GM12878 (cell line): Measurements from ENCODE around the gene MXD1. TPM values are rescaled to one million over a fixed set of nuclear protein-coding genes. Genes with fewer than 3 reads are reported as not detected.

Experiments
- ATAC-seq: fragments of 200-7000 bp; cut with Tn5 transposase; 3 replicates; pipeline ENCODE4 v1.9.1; 2020; ENCODE audit warnings: mild to moderate bottlenecking, moderate library complexity
- Bru-seq: library from RNA; stranded (reverse); fragments of 400-500 nt; gene quantifications from one replicate; lab custom pipeline; 2021; lab: Mats Ljungman, UMichigan
- BruChase-seq, 2 experiments: library from RNA; stranded (reverse); fragments of 400-500 nt; gene quantifications; one replicate each; lab custom pipeline; 2021; lab: Mats Ljungman, UMichigan
- BruUV-seq: library from RNA; stranded (reverse); fragments of 400-500 nt; replicated peaks from 2 replicates; lab custom pipeline; 2021; lab: Mats Ljungman, UMichigan
- CTCF ChIA-PET: fragments of 300-600 bp; sonication (Branson Sonifier 250); formaldehyde crosslinking; extraction: SDS; loops from one replicate; lab custom pipeline; 2021; ENCODE audit warnings: inconsistent platforms; lab: Yijun Ruan, JAX
- POLR2A ChIA-PET: fragments of 350-600 bp; formaldehyde crosslinking; extraction: SDS; loops from one replicate; lab custom pipeline; 2021; ENCODE audit warnings: inconsistent platforms; lab: Charles Lee
- RAD21 ChIA-PET: fragments of 300-600 bp; sonication (Branson Sonifier 250); formaldehyde crosslinking; loops from one replicate; lab custom pipeline; 2023; ENCODE audit warnings: antibody characterized with exemption; ENCODE audit not compliant: unreplicated experiment; lab: Charles Lee
- SMC1A ChIA-PET: fragments of 300-600 bp; sonication (Branson Sonifier 250); formaldehyde crosslinking; loops from one replicate; lab custom pipeline; 2023; ENCODE audit not compliant: unreplicated experiment, uncharacterized antibody; lab: Charles Lee
- DNase-seq: peaks from one replicate; pipeline ENCODE4 v3.0.0-alpha.2; 2011; ENCODE audit warnings: low read depth, low spot score
- FAIRE-seq: peaks from 3 replicates; lab custom pipeline; 2011; peaks lifted over from hg19 to GRCh38; lab: Jason Lieb, UNC
- H2AFZ ChIP-seq: 2 replicates; pipeline ENCODE4 v1.6.0; 2011; ENCODE audit warnings: low read depth, low read length, control low read depth; ENCODE audit not compliant: control insufficient read depth
- H3K27ac ChIP-seq: 2 replicates; pipeline ENCODE4 v1.5.1; 2011; ENCODE audit warnings: control low read depth; ENCODE audit not compliant: control insufficient read depth, insufficient read depth
- H3K27me3 ChIP-seq, 2 experiments: replicated peaks in 1 of 2; 2 replicates each; pipeline versions ENCODE4 v1.6.0 to v1.6.1; 2011; ENCODE audit warnings: low read length in 1 of 2; ENCODE audit not compliant: control insufficient read depth in 2 of 2, insufficient read depth in 2 of 2
- H3K36me3 ChIP-seq, 2 experiments: 2 replicates each; pipeline ENCODE4 v1.5.1; 2011; ENCODE audit warnings: low read length in 1 of 2; ENCODE audit not compliant: control insufficient read depth in 2 of 2, insufficient read depth in 2 of 2
- H3K4me1 ChIP-seq: 2 replicates; pipeline ENCODE4 v1.6.1; 2011; ENCODE audit warnings: mild to moderate bottlenecking, low read length, moderate library complexity, mixed read lengths; ENCODE audit not compliant: control insufficient read depth, insufficient read depth
- H3K4me2 ChIP-seq: 2 replicates; pipeline ENCODE4 v1.6.0; 2011; ENCODE audit warnings: control low read depth; ENCODE audit not compliant: control insufficient read depth, insufficient read depth
- H3K4me3 ChIP-seq: fragments of 200-600 bp; sonication (generic); 2 replicates; pipeline ENCODE4 v1.5.1; 2016
- H3K79me2 ChIP-seq: 2 replicates; pipeline ENCODE4 v1.6.0; 2011; ENCODE audit warnings: low read length; ENCODE audit not compliant: control insufficient read depth, insufficient read depth
- H3K9ac ChIP-seq: 2 replicates; pipeline ENCODE4 v1.8.0; 2011; ENCODE audit warnings: low read length, control low read depth, mixed read lengths; ENCODE audit not compliant: control insufficient read depth, insufficient read depth
- H3K9me3 ChIP-seq: replicated peaks from 3 replicates; pipeline ENCODE4 v1.5.1; 2011; ENCODE audit warnings: mild to moderate bottlenecking, low read length; ENCODE audit not compliant: control insufficient read depth, insufficient read depth
- H4K20me1 ChIP-seq: 2 replicates; pipeline ENCODE4 v1.6.0; 2011; ENCODE audit not compliant: control insufficient read depth, insufficient read depth
- CBX5 ChIP-seq: sonication (generic); IDR thresholded peaks from 2 replicates; pipeline ENCODE4 v1.6.1; 2016; ENCODE audit warnings: low read depth, moderate library complexity, mild to moderate bottlenecking, inconsistent platforms
- CREM ChIP-seq: IDR thresholded peaks from 2 replicates; pipeline ENCODE4 v1.6.1; 2014; ENCODE audit warnings: antibody characterized with exemption, low read depth
- KLF5 ChIP-seq: fragments of 450-650 bp; IDR thresholded peaks from 2 replicates; pipeline ENCODE4 v1.6.1; 2014; ENCODE audit warnings: mild to moderate bottlenecking; ENCODE audit not compliant: partially characterized antibody
- SUZ12 ChIP-seq: fragments of 200-600 bp; sonication (generic); IDR thresholded peaks from one replicate; pipeline ENCODE4 v1.6.1; 2018; ENCODE audit warnings: antibody characterized with exemption, mild to moderate bottlenecking; ENCODE audit not compliant: unreplicated experiment
- TCF12 ChIP-seq: IDR thresholded peaks from 2 replicates; pipeline ENCODE4 v1.6.1; 2011; ENCODE audit warnings: low read depth, mild to moderate bottlenecking, low read length
- WGBS: methylation state at CpG from one replicate; pipeline ENCODE4 v1.1.6; 2016; ENCODE audit warnings: low lambda C conversion rate; ENCODE audit not compliant: insufficient replicate concordance, insufficient coverage; ENCODE audit errors: missing lambda C conversion rate; 5-methylcytosine and 5-hydroxymethylcytosine counted together
- in situ Hi-C: fragments of 300-500 bp; cut with MboI; formaldehyde crosslinking; loops from 9 replicates; pipeline ENCODE4 v1.14.3; 2018; ENCODE audit warnings: mixed read lengths
- intact Hi-C: fragments of 100-400 bp; cut with micrococcal nuclease; formaldehyde crosslinking; loops from one replicate; pipeline ENCODE4 v1.14.2; 2022; ENCODE audit not compliant: unreplicated experiment
- long read RNA-seq, 2 experiments: library from polyadenylated mRNA; unstranded; transcript quantifications; one replicate each; pipeline ENCODE4 v2.0.0, GENCODE V29; 2019 to 2020
- polyA minus RNA-seq, 3 experiments: library from RNA; depleted of rRNA, polyadenylated mRNA; stranded (reverse); fragments of >200 nt; gene quantifications; 2 replicates each; pipeline ENCODE4 v1.2.3, GENCODE V29; 2011
- polyA plus RNA-seq, 11 experiments: library from polyadenylated mRNA; depleted of rRNA in 4 of 11; unstranded in 6 of 11; stranded (reverse) in 5 of 11; fragments of >200 nt; fragmentation: Nextera tagmentation in 4 of 11; fragmentation: Illumina TruSeq in 1 of 11; extraction: Ambion mirVana in 4 of 11; extraction: Trizol in 1 of 11; gene quantifications; 1 replicate in 1 of 11; 2 replicates in 10 of 11; pipeline versions ENCODE4 v1.2.1 to v1.2.3, GENCODE V29; 2011 to 2016; ENCODE audit warnings: inconsistent platforms in 2 of 11, missing spikeins in 2 of 11, low read depth in 1 of 11
- total RNA-seq, 4 experiments: library from RNA; depleted of rRNA in 3 of 4; stranded (reverse); fragments of >200 nt in 3 of 4; fragmentation: Illumina TruSeq in 1 of 4; extraction: Trizol in 1 of 4; gene quantifications; 2 replicates each; pipeline versions ENCODE4 v1.2.1 to v1.2.3, GENCODE V29; 2013 to 2021
- TF ChIP-seq, protein P1 (sequence below): fragments of 450-650 bp; conservative IDR thresholded peaks from 2 replicates; pipeline ENCODE4 v1.6.1; 2017; ENCODE audit warnings: mild to moderate bottlenecking, moderate library complexity
- TF ChIP-seq, protein P2 (sequence below): fragments of 150-350 bp; IDR thresholded peaks from 2 replicates; pipeline ENCODE4 v1.6.1; 2014; ENCODE audit warnings: mild to moderate bottlenecking, low read depth, low read length
- TF ChIP-seq, protein P3 (sequence below): IDR thresholded peaks from 2 replicates; pipeline ENCODE4 v1.6.1; 2012; ENCODE audit warnings: low read length, inconsistent platforms

Gene MXD1, protein sequence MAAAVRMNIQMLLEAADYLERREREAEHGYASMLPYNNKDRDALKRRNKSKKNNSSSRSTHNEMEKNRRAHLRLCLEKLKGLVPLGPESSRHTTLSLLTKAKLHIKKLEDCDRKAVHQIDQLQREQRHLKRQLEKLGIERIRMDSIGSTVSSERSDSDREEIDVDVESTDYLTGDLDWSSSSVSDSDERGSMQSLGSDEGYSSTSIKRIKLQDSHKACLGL
- 11.5 and 13.8 TPM in 2 replicates for total RNA-seq (2013; cell fraction: nucleolus; rRNA removed)
- total RNA-seq (2014; rRNA removed): 2.7 and 3.4 TPM in 2 replicates
- 1.8 and 2.2 TPM in 2 replicates for total RNA-seq (2014; rRNA removed; fragmentation: Illumina TruSeq; extraction: Trizol)
- total RNA-seq (2021): 5.3 and 5.5 TPM in 2 replicates
- 3.0 TPM for polyA plus RNA-seq (2011; ENCODE audit: low read depth)
- polyA plus RNA-seq (2011; rRNA removed): 9.9 and 10.2 TPM in 2 replicates
- 3.3 and 4.7 TPM in 2 replicates for polyA plus RNA-seq (2011; cell fraction: cytosol; rRNA removed)
- 5.6 and 11.5 TPM in 2 replicates for polyA plus RNA-seq (2011; cell fraction: nucleus; rRNA removed)
- 5.3 and 5.5 TPM in 2 replicates for polyA plus RNA-seq (2012)
- 3.2 and 3.4 TPM in 2 replicates for polyA plus RNA-seq (2014; fragmentation: Illumina TruSeq; extraction: Trizol)
- 1 to 10 TPM; 2.5 to 2.7 TPM for polyA plus RNA-seq (2014; fragmentation: Nextera tagmentation; extraction: Ambion mirVana)
- 2.6 and 3.0 TPM in 2 replicates for polyA plus RNA-seq (2014; rRNA removed)
- 1 to 10 TPM; 4.5 to 5.5 TPM for polyA plus RNA-seq (2016; fragmentation: Nextera tagmentation; extraction: Ambion mirVana)
- polyA minus RNA-seq (2011; rRNA and poly(A)+ RNA removed): 4.0 and 4.3 TPM in 2 replicates
- 4.0 and 4.8 TPM in 2 replicates for polyA minus RNA-seq (2011; cell fraction: cytosol; rRNA and poly(A)+ RNA removed)
- polyA minus RNA-seq (2011; cell fraction: nucleus; rRNA and poly(A)+ RNA removed): 3.4 and 4.5 TPM in 2 replicates
- Bru-seq, nascent RNA: percentile 77 among the genes with signal in this experiment
- percentile 60 among the genes with signal in this experiment for BruChase-seq, experiment 1, labeled RNA remaining after a 6-hour chase
- percentile 77 among the genes with signal in this experiment for BruChase-seq, experiment 2, labeled RNA remaining after a 2-hour chase
- long read RNA-seq, experiment 1, partial matches to known transcripts: 0 of 2 reads
- long read RNA-seq, experiment 1, other reads (novel, unspliced or antisense): 2 of 2 reads
- long read RNA-seq, experiment 2, partial matches to known transcripts: 0 of 1 reads
- long read RNA-seq, experiment 2, other reads (novel, unspliced or antisense): 1 of 1 reads

DNA sequence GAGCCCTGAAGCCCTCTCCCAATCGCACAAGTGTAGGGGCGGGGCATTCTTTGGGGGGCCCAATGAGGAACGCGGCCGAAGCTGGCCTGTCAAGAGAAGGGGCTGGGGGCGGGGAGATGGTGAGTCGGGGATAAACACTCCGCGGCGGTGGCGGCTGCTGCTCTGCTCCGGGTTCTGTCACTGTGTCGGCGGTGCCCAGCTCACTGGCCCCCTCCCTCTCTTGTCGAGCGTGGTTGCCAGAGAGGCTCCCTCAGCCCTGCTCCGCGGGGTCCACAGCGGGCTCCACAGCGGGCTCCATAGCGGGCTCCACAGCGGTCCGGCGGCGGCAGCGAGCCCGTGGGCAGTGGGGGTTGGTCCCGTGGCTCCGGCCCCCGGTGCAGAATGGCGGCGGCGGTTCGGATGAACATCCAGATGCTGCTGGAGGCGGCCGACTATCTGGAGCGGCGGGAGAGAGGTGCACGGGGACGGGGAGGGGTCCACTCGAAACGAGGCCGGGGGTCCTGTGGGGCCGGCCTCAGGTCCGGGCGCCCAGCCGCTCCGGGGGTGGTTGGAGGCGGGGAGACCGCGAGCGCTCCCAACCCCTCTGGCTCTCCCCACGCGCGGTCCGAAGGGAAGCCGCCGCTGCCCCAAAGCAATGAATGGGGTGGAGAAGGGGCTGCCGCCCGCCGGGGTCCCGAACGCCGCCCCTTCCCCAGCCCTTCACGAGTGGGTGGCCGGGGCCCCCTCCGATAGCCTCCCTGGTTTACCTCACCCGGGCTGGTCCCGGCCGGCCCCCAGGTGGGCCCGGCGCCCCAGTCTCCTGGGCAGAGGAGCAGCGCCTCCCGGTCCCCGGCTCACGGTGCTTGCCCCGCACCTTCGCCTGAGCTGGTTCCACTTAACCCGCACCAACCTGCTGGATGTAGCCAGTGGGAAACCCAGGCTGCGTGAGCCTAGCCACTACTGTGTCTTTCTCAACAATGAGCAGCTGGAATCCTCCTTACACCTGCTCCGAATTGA, at the start of gene MXD1:
Gene MXD1 (plus strand): TSS at position 160 of the 996 bp plus-strand sequence. CDS start 222 bp downstream, at position 382.
- Histone ChIP-seq H3K4me2 (peak within 1 kb of the TSS; percentile 88), H3K9me3 (no peaks in the 10 kb centered on the region), H3K36me3 (0 out of 4 replicates have a peak, but pooled peaks cover 0 to 2% of the 10 kb centered on the region in 2 experiments), H3K4me1 (peaks cover 8% of the 10 kb centered on the region; the same call in 1 of the 2 replicates), H3K9ac (peak within 1 kb of the TSS; percentile 85), H3K79me2 (peaks cover 8% of the 10 kb centered on the region), H3K27ac (peak within 1 kb of the TSS; percentile 86), H4K20me1 (no peaks in the 10 kb centered on the region), H3K4me3 (peak within 1 kb of the TSS; percentile 89), H3K27me3 (no peaks in the 10 kb centered on the region), H2AFZ (peak within 1 kb of the TSS; percentile 68)
- in situ Hi-C loops: loop anchor here (5.0 kb wide), 1 partner anchor 157 kb away; no protein-coding TSS in a partner anchor
- 1% methylated on average over 69 of the region's 81 CpGs for WGBS
- RAD21 ChIA-PET: interaction anchor here (0.6 to 8.6 kb wide), 38 partner anchors 9 to 388 kb away, joined by 3 to 154 read pairs (median 9); partner anchors contain the start of genes C2orf42, FAM136A, PCYOX1 and SNRNP27
- ATAC-seq (no peak), DNase-seq (no peak), FAIRE-seq (no peak)
- SMC1A ChIA-PET: interaction anchor here (0.7 to 8.9 kb wide), 32 partner anchors 8 to 529 kb away, joined by 3 to 126 read pairs (median 8); partner anchors contain the start of genes C2orf42, FAM136A, PCBP1 and SNRNP27
- intact Hi-C loops: loop anchor here (1.0 to 10.0 kb wide), 7 partner anchors 154 to 700 kb away; partner anchors contain the start of genes C2orf42 and PCBP1
- no TSS peak for BruUV-seq
- CTCF ChIA-PET: interaction anchor here (0.6 to 6.5 kb wide), 30 partner anchors 13 to 732 kb away, joined by 3 to 111 read pairs (median 6); partner anchors contain the start of genes C2orf42, FAM136A, SNRNP27 and SNRPG
- POLR2A ChIA-PET: interaction anchor here (0.5 to 6.2 kb wide), 33 partner anchors 9 to 529 kb away, joined by 3 to 75 read pairs (median 5); partner anchors contain the start of genes C2orf42, SNRNP27, SNRPG and TIA1
- TF ChIP-seq CREM (peak; percentile 5; the same call in 1 of the 2 replicates), KLF5 (no peak), TCF12 (peak; percentile 13; the same call in 1 of the 2 replicates), CBX5 (no peak), SUZ12 (no peak)
- TF ChIP-seq, protein P1, sequence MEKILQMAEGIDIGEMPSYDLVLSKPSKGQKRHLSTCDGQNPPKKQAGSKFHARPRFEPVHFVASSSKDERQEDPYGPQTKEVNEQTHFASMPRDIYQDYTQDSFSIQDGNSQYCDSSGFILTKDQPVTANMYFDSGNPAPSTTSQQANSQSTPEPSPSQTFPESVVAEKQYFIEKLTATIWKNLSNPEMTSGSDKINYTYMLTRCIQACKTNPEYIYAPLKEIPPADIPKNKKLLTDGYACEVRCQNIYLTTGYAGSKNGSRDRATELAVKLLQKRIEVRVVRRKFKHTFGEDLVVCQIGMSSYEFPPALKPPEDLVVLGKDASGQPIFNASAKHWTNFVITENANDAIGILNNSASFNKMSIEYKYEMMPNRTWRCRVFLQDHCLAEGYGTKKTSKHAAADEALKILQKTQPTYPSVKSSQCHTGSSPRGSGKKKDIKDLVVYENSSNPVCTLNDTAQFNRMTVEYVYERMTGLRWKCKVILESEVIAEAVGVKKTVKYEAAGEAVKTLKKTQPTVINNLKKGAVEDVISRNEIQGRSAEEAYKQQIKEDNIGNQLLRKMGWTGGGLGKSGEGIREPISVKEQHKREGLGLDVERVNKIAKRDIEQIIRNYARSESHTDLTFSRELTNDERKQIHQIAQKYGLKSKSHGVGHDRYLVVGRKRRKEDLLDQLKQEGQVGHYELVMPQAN: peak; percentile 84
- TF ChIP-seq, protein P2, sequence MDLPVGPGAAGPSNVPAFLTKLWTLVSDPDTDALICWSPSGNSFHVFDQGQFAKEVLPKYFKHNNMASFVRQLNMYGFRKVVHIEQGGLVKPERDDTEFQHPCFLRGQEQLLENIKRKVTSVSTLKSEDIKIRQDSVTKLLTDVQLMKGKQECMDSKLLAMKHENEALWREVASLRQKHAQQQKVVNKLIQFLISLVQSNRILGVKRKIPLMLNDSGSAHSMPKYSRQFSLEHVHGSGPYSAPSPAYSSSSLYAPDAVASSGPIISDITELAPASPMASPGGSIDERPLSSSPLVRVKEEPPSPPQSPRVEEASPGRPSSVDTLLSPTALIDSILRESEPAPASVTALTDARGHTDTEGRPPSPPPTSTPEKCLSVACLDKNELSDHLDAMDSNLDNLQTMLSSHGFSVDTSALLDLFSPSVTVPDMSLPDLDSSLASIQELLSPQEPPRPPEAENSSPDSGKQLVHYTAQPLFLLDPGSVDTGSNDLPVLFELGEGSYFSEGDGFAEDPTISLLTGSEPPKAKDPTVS: no peak
- TF ChIP-seq, protein P3, sequence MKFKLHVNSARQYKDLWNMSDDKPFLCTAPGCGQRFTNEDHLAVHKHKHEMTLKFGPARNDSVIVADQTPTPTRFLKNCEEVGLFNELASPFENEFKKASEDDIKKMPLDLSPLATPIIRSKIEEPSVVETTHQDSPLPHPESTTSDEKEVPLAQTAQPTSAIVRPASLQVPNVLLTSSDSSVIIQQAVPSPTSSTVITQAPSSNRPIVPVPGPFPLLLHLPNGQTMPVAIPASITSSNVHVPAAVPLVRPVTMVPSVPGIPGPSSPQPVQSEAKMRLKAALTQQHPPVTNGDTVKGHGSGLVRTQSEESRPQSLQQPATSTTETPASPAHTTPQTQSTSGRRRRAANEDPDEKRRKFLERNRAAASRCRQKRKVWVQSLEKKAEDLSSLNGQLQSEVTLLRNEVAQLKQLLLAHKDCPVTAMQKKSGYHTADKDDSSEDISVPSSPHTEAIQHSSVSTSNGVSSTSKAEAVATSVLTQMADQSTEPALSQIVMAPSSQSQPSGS: no peak
